Measurements from ENCODE around the gene ZNF804B.

ZNF804B gene

DNA sequence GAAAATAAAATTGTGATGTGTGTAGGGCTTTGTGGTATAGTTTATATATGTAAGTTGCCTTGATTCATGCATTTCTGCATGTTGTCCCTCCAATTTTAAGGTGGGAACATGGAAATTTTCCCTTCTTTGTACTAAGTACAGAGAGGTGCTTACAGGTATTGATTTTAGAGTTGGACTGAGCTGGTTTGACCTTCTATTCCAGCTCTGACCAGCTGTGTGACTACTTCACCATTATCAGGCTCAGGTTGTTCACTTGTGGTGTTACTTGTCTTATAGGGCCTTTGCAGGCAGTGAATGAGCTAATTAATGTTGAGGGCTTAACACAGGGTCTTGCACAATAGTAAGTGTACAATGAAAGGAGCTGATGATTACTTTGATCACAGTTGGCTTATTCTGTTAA is 16.3 kb downstream of the ZNF804B start:
- Histone ChIP-seq H3K36me3 (ENCODE audit: control insufficient read depth, insufficient read depth, low read length) (no peaks in the 10 kb centered on the region), H3K27me3 (ENCODE audit: control insufficient read depth, insufficient read depth, low read length) (no peaks in the 10 kb centered on the region), H3K4me1 (ENCODE audit: control insufficient read depth, insufficient read depth, low read length) (no peaks in the 10 kb centered on the region), H3K9me3 (ENCODE audit: control insufficient read depth, insufficient read depth, low read length) (no peaks in the 10 kb centered on the region), H3K27ac (ENCODE audit: low read depth, low read length) (no peak overlapping the region), H3K4me3 (ENCODE audit: low read depth, low read length) (no peak overlapping the region), H3K9ac (ENCODE audit: low read depth, low read length) (no peak overlapping the region)

- no peaks in the 10 kb centered on the region for H3K4me1 ChIP-seq (ENCODE audit: control insufficient read depth, insufficient read depth, low read length)
- no peaks in the 10 kb centered on the region for H3K9me3 ChIP-seq (ENCODE audit: control insufficient read depth, insufficient read depth, low read length)
- no peak overlapping the region for H3K4me3 ChIP-seq (ENCODE audit: low read depth, low read length)
- no peak overlapping the region for H3K9ac ChIP-seq (ENCODE audit: low read depth, low read length)
- H3K27me3 ChIP-seq (ENCODE audit: control insufficient read depth, insufficient read depth, low read length) = no peaks in the 10 kb centered on the region
- H3K36me3 ChIP-seq (ENCODE audit: control insufficient read depth, insufficient read depth, low read length) = no peaks in the 10 kb centered on the region
- no peak overlapping the region for H3K27ac ChIP-seq (ENCODE audit: low read depth, low read length)
Observed at GRCh38 chr7:88787777-88788176, 28.3 kb downstream of the ZNF804B start.

- Histone ChIP-seq H3K9me3 (ENCODE audit: control insufficient read depth, insufficient read depth, low read length) (no peaks in the 10 kb centered on the region), H3K9ac (ENCODE audit: low read depth, low read length) (no peak overlapping the region), H3K27me3 (ENCODE audit: control insufficient read depth, insufficient read depth, low read length) (no peaks in the 10 kb centered on the region), H3K4me1 (ENCODE audit: control insufficient read depth, insufficient read depth, low read length) (no peaks in the 10 kb centered on the region), H3K36me3 (ENCODE audit: control insufficient read depth, insufficient read depth, low read length) (no peaks in the 10 kb centered on the region), H3K4me3 (ENCODE audit: low read depth, low read length) (no peak overlapping the region), H3K27ac (ENCODE audit: low read depth, low read length) (no peak overlapping the region)
Observed at GRCh38 chr7:88789480-88790064, 30.1 kb downstream of the ZNF804B start.

- Histone ChIP-seq H3K4me3 (ENCODE audit: low read depth, low read length) (no peak overlapping the region), H3K4me1 (ENCODE audit: control insufficient read depth, insufficient read depth, low read length) (no peaks in the 10 kb centered on the region), H3K9me3 (ENCODE audit: control insufficient read depth, insufficient read depth, low read length) (no peaks in the 10 kb centered on the region), H3K27ac (ENCODE audit: low read depth, low read length) (no peak overlapping the region), H3K9ac (ENCODE audit: low read depth, low read length) (no peak overlapping the region), H3K27me3 (ENCODE audit: control insufficient read depth, insufficient read depth, low read length) (no peaks in the 10 kb centered on the region), H3K36me3 (ENCODE audit: control insufficient read depth, insufficient read depth, low read length) (no peaks in the 10 kb centered on the region)
Observed at GRCh38 chr7:88791891-88792290, 32.4 kb downstream of the ZNF804B start.

- H3K27me3 ChIP-seq (ENCODE audit: control insufficient read depth, insufficient read depth, low read length) = no peaks in the 10 kb centered on the region
- no peak overlapping the region for H3K4me3 ChIP-seq (ENCODE audit: low read depth, low read length)
- H3K4me1 ChIP-seq (ENCODE audit: control insufficient read depth, insufficient read depth, low read length) = no peaks in the 10 kb centered on the region
- H3K9ac ChIP-seq (ENCODE audit: low read depth, low read length) = no peak overlapping the region
- H3K27ac ChIP-seq (ENCODE audit: low read depth, low read length) = no peak overlapping the region
- H3K36me3 ChIP-seq (ENCODE audit: control insufficient read depth, insufficient read depth, low read length) = no peaks in the 10 kb centered on the region
- H3K9me3 ChIP-seq (ENCODE audit: control insufficient read depth, insufficient read depth, low read length) = no peaks in the 10 kb centered on the region
Observed at GRCh38 chr7:88792361-88792760, 32.9 kb downstream of the ZNF804B start.

GRCh38 chr7:88795553-88795952 is 36.1 kb downstream of the ZNF804B start, which contains the start of gene TEX47:
TSS of gene TEX47 (minus strand) at chr7:88795737. CDS start at chr7:88794942, 795 bp downstream.
- Histone ChIP-seq H3K27ac (ENCODE audit: low read depth, low read length) (no peak within 1 kb of the TSS), H3K36me3 (ENCODE audit: control insufficient read depth, insufficient read depth, low read length) (no peaks in the 10 kb centered on the region), H3K4me1 (ENCODE audit: control insufficient read depth, insufficient read depth, low read length) (no peaks in the 10 kb centered on the region), H3K9ac (ENCODE audit: low read depth, low read length) (no peak within 1 kb of the TSS), H3K4me3 (ENCODE audit: low read depth, low read length) (no peak within 1 kb of the TSS), H3K9me3 (ENCODE audit: control insufficient read depth, insufficient read depth, low read length) (no peaks in the 10 kb centered on the region), H3K27me3 (ENCODE audit: control insufficient read depth, insufficient read depth, low read length) (no peaks in the 10 kb centered on the region)

DNA sequence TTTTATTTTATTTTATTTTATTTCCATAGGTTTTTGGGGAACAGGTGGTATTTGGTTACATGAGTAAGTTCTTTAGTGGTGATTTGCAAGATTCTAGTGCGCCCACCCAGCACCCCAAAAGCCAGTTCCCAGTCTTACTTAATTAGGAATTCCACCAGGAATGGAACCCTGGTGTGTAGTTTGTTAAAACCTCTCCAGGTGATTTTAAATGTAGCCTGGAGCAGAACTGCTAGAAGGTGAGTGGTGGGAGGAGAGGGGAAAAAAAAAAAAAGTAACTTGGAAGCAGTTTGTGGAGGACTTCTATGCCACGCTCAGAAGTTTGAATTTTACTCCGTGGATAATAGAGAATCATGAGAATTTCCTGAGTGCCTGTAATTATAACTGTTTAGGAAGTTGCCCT is 41.5 kb downstream of the ZNF804B start:
- H3K4me3 ChIP-seq (ENCODE audit: low read depth, low read length) = no peak overlapping the region
- H3K9ac ChIP-seq (ENCODE audit: low read depth, low read length) = no peak overlapping the region
- H3K4me1 ChIP-seq (ENCODE audit: control insufficient read depth, insufficient read depth, low read length) = peaks cover 5% of the 10 kb centered on the region; the same call in 1 of the 2 replicates
- H3K9me3 ChIP-seq (ENCODE audit: control insufficient read depth, insufficient read depth, low read length) = no peaks in the 10 kb centered on the region
- H3K27me3 ChIP-seq (ENCODE audit: control insufficient read depth, insufficient read depth, low read length) = no peaks in the 10 kb centered on the region
- no peak overlapping the region for H3K27ac ChIP-seq (ENCODE audit: low read depth, low read length)
- no peaks in the 10 kb centered on the region for H3K36me3 ChIP-seq (ENCODE audit: control insufficient read depth, insufficient read depth, low read length)

GRCh38 chr7:88806280-88807037 is 47.0 kb downstream of the ZNF804B start:
- no peak overlapping the region for H3K27ac ChIP-seq (ENCODE audit: low read depth, low read length)

DNA sequence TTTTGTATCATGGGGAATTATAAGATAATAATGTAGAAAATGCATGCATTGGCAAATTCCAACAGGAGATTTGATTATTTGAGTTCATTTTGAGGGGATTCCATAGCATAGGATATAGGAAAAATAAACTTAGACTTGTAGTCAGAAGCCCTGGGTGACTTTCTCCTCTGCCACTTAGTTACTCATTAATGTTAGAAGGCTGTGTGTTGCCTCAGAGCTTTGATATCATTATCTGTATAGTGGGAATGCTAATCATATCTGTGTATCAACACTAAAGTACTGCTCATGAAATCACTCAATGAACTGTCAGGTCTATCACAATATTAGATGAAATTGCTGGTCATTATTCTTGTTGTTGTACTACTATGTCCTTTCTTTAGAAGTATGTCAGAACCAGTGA is 59.1 kb downstream of the ZNF804B start:
- Histone ChIP-seq H3K9me3 (ENCODE audit: control insufficient read depth, insufficient read depth, low read length) (no peaks in the 10 kb centered on the region), H3K27me3 (ENCODE audit: control insufficient read depth, insufficient read depth, low read length) (no peaks in the 10 kb centered on the region), H3K36me3 (ENCODE audit: control insufficient read depth, insufficient read depth, low read length) (no peaks in the 10 kb centered on the region), H3K4me1 (ENCODE audit: control insufficient read depth, insufficient read depth, low read length) (no peaks in the 10 kb centered on the region), H3K4me3 (ENCODE audit: low read depth, low read length) (no peak overlapping the region), H3K27ac (ENCODE audit: low read depth, low read length) (no peak overlapping the region), H3K9ac (ENCODE audit: low read depth, low read length) (no peak overlapping the region)

More at GRCh38 chr7:88806280-88807037, 47.0 kb downstream of the ZNF804B start:
- peaks cover under 1% of the 10 kb centered on the region; the same call in 1 of the 2 replicates for H3K4me1 ChIP-seq (ENCODE audit: control insufficient read depth, insufficient read depth, low read length)
- no peaks in the 10 kb centered on the region for H3K36me3 ChIP-seq (ENCODE audit: control insufficient read depth, insufficient read depth, low read length)
- H3K27me3 ChIP-seq (ENCODE audit: control insufficient read depth, insufficient read depth, low read length) = no peaks in the 10 kb centered on the region
- H3K4me3 ChIP-seq (ENCODE audit: low read depth, low read length) = no peak overlapping the region
- H3K9ac ChIP-seq (ENCODE audit: low read depth, low read length) = no peak overlapping the region
- H3K9me3 ChIP-seq (ENCODE audit: control insufficient read depth, insufficient read depth, low read length) = no peaks in the 10 kb centered on the region

DNA sequence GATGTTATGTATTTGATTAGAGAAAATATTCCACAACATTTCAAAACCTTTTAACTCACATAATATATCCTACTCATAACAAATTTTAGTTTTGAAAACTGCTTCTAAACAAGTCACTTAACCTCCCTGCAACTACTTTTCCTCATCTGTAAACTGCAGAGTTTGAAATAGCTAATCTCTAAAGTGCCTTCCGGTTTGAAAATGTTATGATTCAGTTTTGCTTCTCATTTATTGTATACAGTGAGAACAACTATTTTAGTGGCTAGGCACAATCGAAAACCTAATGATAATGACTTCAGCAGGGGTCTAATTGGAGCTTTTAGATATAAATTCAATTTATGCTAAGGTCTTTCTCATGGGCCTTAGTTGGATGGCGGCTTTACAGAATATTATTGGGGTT is 66.7 kb downstream of the ZNF804B start:
- Histone ChIP-seq H3K9ac (ENCODE audit: low read depth, low read length) (no peak overlapping the region), H3K4me1 (ENCODE audit: control insufficient read depth, insufficient read depth, low read length) (no peaks in the 10 kb centered on the region), H3K27ac (ENCODE audit: low read depth, low read length) (no peak overlapping the region), H3K36me3 (ENCODE audit: control insufficient read depth, insufficient read depth, low read length) (no peaks in the 10 kb centered on the region), H3K27me3 (ENCODE audit: control insufficient read depth, insufficient read depth, low read length) (no peaks in the 10 kb centered on the region), H3K9me3 (ENCODE audit: control insufficient read depth, insufficient read depth, low read length) (no peaks in the 10 kb centered on the region), H3K4me3 (ENCODE audit: low read depth, low read length) (no peak overlapping the region)

DNA sequence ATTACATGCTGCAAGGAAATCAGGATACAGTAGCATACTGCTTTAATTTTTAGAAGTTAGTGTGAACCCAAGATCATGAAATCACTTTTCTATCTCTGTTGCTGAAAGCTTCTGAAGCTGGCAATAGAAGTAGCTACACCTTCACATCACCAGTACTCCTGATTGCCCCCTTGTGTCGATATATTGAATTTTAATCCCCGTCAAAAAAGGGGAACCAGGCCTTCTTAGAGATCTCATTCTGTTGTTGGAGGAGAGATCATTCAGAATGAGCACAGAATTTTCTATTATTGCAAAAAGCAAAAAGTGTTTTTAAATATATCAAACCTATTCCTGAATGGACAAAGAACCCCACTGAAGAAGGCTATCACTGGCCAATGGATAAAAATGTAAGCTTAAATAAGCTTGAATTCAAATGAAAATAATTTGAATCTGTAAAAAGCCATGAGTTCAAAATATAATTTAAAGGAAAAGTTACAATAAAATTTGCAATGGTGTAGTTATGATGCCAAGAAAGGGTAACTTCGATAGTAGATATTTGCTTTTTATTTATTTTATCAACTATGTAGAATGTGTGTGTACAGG is 75.7 kb downstream of the ZNF804B start:
- H3K9ac ChIP-seq (ENCODE audit: low read depth, low read length) = no peak overlapping the region
- no peaks in the 10 kb centered on the region for H3K4me1 ChIP-seq (ENCODE audit: control insufficient read depth, insufficient read depth, low read length)
- H3K4me3 ChIP-seq (ENCODE audit: low read depth, low read length) = no peak overlapping the region
- no peak overlapping the region for H3K27ac ChIP-seq (ENCODE audit: low read depth, low read length)
- H3K36me3 ChIP-seq (ENCODE audit: control insufficient read depth, insufficient read depth, low read length) = no peaks in the 10 kb centered on the region
- H3K27me3 ChIP-seq (ENCODE audit: control insufficient read depth, insufficient read depth, low read length) = no peaks in the 10 kb centered on the region
- no peaks in the 10 kb centered on the region for H3K9me3 ChIP-seq (ENCODE audit: control insufficient read depth, insufficient read depth, low read length)
